K562 (cell line): Measurements from ENCODE around the gene EEFSEC. TPM values are rescaled to one million over a fixed set of nuclear protein-coding genes. Genes with fewer than 3 reads are reported as not detected.

ENCODE experiments used
- BRD9 ChIP-seq: fragments of 450-650 bp; IDR thresholded peaks from 2 replicates; pipeline ENCODE4 v1.6.1; 2018; ENCODE audit warnings: low read depth; ENCODE audit not compliant: partially characterized antibody
- ETV1 ChIP-seq: fragments of 450-650 bp; conservative IDR thresholded peaks from 2 replicates; pipeline ENCODE4 v1.6.1; 2016; ENCODE audit warnings: missing genetic modification characterization, control low read depth, low read depth, missing compliant biosample characterization
- NR2C1 ChIP-seq, 2 experiments: fragments of 450-650 bp; IDR thresholded peaks; 2 replicates each; pipeline ENCODE4 v1.6.1; 2017; ENCODE audit warnings: mild to moderate bottlenecking in 2 of 2, antibody characterized with exemption in 1 of 2, inconsistent platforms in 1 of 2, missing compliant biosample characterization in 1 of 2, missing genetic modification characterization in 1 of 2
- USF1 ChIP-seq: sonication (generic); formaldehyde crosslinking; IDR thresholded peaks from 2 replicates; pipeline ENCODE4 v1.9.0; 2022; ENCODE audit warnings: mild to moderate bottlenecking, missing genetic modification reagents
- WHSC1 ChIP-seq: IDR thresholded peaks from one replicate; pipeline ENCODE4 v1.6.1; 2012; ENCODE audit warnings: low read length, control low read depth, inconsistent platforms
- polyA plus RNA-seq, 8 experiments: library from polyadenylated mRNA; depleted of rRNA in 4 of 8; stranded (reverse) in 5 of 8; unstranded in 3 of 8; fragments of >200 nt; fragmentation: Nextera tagmentation in 2 of 8; fragmentation: Illumina TruSeq in 1 of 8; extraction: Ambion mirVana in 2 of 8; extraction: Trizol in 1 of 8; gene quantifications; 2 replicates each; pipeline versions ENCODE4 v1.2.1 to v1.2.3, GENCODE V29; 2011 to 2014; ENCODE audit warnings: inconsistent platforms in 1 of 8, missing spikeins in 1 of 8
- total RNA-seq, 7 experiments: library from RNA; depleted of rRNA in 6 of 7; stranded (reverse); fragments of >200 nt in 6 of 7; fragmentation: Illumina TruSeq in 2 of 7; extraction: Trizol in 2 of 7; gene quantifications; 2 replicates each; pipeline versions ENCODE4 v1.2.1 to v1.2.3, GENCODE V29; 2011 to 2021; ENCODE audit warnings: low replicate concordance in 1 of 7
- TF ChIP-seq, protein P1 (sequence below), 2 experiments: fragments of 450-650 bp in 1 of 2; sonication (generic) in 1 of 2; formaldehyde crosslinking in 1 of 2; IDR thresholded peaks; 2 replicates each; pipeline versions ENCODE4 v1.7.1 to v1.9.0; 2016 to 2022; ENCODE audit warnings: inconsistent platforms in 1 of 2, mild to moderate bottlenecking in 1 of 2, missing genetic modification reagents in 1 of 2
- TF ChIP-seq, protein P2 (sequence below): fragments of 450-650 bp; IDR thresholded peaks from 2 replicates; pipeline ENCODE4 v1.6.1; 2017; ENCODE audit warnings: antibody characterized with exemption, mild to moderate bottlenecking

EEFSEC gene
- total and polyA plus RNA-seq, 9 of the 15 experiments (the other 6 are each of a cell fraction or from before 2014, with no cell fraction given): 0.35 to 11.8 (median 7.7) TPM

DNA sequence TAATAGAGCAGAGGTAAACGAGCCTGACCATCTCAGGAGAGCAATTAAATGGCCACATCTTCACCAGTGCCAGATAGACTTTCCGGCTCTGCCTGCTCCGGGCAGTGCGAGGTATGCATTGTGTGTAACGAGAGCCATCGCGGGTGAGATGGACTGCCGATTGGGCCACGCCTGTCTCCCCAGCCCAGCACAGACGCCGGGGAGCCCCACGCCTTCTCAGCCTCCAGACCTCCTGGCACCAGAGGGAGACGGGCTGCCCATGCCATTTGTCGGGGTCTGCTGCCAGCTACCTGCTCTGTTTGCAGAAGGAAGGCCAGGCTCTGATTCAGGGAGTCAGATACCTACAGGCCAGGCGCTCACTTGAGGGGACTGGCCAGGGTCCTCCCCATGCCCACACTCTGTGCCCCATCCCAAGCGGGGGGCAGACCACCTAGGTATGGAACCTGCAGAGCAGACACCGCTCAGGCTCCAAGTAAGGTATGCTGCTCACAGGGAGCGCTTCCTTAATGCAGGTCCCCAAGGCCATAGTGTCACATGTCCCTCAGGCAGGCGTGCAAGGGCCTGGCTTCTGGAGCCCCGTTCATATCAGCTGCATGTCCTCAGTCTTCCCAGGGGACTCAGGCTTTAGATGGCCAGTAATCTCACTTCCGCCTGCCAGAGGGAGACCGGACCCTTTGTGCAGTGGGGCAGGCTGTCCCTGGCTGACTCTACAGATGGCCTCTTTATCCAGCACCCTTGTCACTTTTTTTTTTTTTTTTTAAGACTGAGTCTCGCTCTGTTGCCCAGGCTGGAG lies 251.2 kb downstream of the EEFSEC start (continued):
- TF ChIP-seq, protein P1, sequence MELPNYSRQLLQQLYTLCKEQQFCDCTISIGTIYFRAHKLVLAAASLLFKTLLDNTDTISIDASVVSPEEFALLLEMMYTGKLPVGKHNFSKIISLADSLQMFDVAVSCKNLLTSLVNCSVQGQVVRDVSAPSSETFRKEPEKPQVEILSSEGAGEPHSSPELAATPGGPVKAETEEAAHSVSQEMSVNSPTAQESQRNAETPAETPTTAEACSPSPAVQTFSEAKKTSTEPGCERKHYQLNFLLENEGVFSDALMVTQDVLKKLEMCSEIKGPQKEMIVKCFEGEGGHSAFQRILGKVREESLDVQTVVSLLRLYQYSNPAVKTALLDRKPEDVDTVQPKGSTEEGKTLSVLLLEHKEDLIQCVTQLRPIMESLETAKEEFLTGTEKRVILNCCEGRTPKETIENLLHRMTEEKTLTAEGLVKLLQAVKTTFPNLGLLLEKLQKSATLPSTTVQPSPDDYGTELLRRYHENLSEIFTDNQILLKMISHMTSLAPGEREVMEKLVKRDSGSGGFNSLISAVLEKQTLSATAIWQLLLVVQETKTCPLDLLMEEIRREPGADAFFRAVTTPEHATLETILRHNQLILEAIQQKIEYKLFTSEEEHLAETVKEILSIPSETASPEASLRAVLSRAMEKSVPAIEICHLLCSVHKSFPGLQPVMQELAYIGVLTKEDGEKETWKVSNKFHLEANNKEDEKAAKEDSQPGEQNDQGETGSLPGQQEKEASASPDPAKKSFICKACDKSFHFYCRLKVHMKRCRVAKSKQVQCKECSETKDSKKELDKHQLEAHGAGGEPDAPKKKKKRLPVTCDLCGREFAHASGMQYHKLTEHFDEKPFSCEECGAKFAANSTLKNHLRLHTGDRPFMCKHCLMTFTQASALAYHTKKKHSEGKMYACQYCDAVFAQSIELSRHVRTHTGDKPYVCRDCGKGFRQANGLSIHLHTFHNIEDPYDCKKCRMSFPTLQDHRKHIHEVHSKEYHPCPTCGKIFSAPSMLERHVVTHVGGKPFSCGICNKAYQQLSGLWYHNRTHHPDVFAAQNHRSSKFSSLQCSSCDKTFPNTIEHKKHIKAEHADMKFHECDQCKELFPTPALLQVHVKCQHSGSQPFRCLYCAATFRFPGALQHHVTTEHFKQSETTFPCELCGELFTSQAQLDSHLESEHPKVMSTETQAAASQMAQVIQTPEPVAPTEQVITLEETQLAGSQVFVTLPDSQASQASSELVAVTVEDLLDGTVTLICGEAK (IDR thresholded peaks at IDR 0.05): no peak
- TF ChIP-seq, protein P1 (CRISPR knock-in tag; IDR thresholded peaks at IDR 0.05): no peak
- TF ChIP-seq BRD9 (no peak), USF1 (CRISPR knock-in tag) (peak; percentile 57; the same call in 1 of the 2 replicates), ETV1 (tag) (0 out of 2 replicates have a peak, but pooled peaks have one; percentile 21), NR2C1 (IDR thresholded peaks at IDR 0.05) (no peak), NR2C1 (tag; IDR thresholded peaks at IDR 0.05) (no peak), WHSC1 (no peak)
- TF ChIP-seq, protein P2, sequence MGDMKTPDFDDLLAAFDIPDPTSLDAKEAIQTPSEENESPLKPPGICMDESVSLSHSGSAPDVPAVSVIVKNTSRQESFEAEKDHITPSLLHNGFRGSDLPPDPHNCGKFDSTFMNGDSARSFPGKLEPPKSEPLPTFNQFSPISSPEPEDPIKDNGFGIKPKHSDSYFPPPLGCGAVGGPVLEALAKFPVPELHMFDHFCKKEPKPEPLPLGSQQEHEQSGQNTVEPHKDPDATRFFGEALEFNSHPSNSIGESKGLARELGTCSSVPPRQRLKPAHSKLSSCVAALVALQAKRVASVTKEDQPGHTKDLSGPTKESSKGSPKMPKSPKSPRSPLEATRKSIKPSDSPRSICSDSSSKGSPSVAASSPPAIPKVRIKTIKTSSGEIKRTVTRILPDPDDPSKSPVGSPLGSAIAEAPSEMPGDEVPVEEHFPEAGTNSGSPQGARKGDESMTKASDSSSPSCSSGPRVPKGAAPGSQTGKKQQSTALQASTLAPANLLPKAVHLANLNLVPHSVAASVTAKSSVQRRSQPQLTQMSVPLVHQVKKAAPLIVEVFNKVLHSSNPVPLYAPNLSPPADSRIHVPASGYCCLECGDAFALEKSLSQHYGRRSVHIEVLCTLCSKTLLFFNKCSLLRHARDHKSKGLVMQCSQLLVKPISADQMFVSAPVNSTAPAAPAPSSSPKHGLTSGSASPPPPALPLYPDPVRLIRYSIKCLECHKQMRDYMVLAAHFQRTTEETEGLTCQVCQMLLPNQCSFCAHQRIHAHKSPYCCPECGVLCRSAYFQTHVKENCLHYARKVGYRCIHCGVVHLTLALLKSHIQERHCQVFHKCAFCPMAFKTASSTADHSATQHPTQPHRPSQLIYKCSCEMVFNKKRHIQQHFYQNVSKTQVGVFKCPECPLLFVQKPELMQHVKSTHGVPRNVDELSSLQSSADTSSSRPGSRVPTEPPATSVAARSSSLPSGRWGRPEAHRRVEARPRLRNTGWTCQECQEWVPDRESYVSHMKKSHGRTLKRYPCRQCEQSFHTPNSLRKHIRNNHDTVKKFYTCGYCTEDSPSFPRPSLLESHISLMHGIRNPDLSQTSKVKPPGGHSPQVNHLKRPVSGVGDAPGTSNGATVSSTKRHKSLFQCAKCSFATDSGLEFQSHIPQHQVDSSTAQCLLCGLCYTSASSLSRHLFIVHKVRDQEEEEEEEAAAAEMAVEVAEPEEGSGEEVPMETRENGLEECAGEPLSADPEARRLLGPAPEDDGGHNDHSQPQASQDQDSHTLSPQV: 0 out of 2 replicates have a peak, but pooled peaks have one; percentile 29
- TF ChIP-seq, all 486 proteins: peak for 6
